ENCODE results near the gene PHACTR2. TPM values are rescaled to one million over a fixed set of nuclear protein-coding genes. Genes with fewer than 3 reads are reported as not detected.

PHACTR2 gene
- total RNA-seq, 2 donors from 2014 or later = 68.5 to 87.7 TPM

GRCh38 chr6:143698759-143699429 is 21.1 kb downstream of the PHACTR2 start:
- no peaks in the 10 kb centered on the region for H3K36me3 ChIP-seq
- ATAC-seq (ENCODE audit: insufficient number of reproducible peaks, low FRiP score, low read depth) (no peak), DNase-seq (ENCODE audit: low spot score) (no peak)
- no peaks in the 10 kb centered on the region for H3K9me3 ChIP-seq
- H3K27me3 ChIP-seq (replicated peaks; ENCODE audit: insufficient read depth) = no peaks in the 10 kb centered on the region
- TF ChIP-seq CTCF (IDR thresholded peaks at IDR 0.05) = no peak
- peaks cover 67 to 83% of the 10 kb centered on the region in 2 donors for H3K4me1 ChIP-seq (ENCODE audit: control insufficient read depth in 1 of 2, low read depth in 2 of 2)
- H3K27ac ChIP-seq = peak overlapping the region; percentile 84 to 91
- no peak overlapping the region for H3K4me3 ChIP-seq

GRCh38 chr6:143699430-143699825 is 21.7 kb downstream of the PHACTR2 start:
- Histone ChIP-seq H3K4me1 (ENCODE audit: control insufficient read depth in 1 of 2, low read depth in 2 of 2) (peaks cover 67 to 78% of the 10 kb centered on the region in 2 donors), H3K9me3 (no peaks in the 10 kb centered on the region), H3K27ac (peak overlapping the region; percentile 84 to 91), H3K36me3 (no peaks in the 10 kb centered on the region), H3K4me3 (no peak overlapping the region), H3K27me3 (replicated peaks; ENCODE audit: insufficient read depth) (no peaks in the 10 kb centered on the region)
- no peak for ATAC-seq (ENCODE audit: insufficient number of reproducible peaks, low FRiP score, low read depth)
- no peak for TF ChIP-seq CTCF (IDR thresholded peaks at IDR 0.05)
- DNase-seq (ENCODE audit: low spot score) = no peak

GRCh38 chr6:143700684-143701348 is 23.1 kb downstream of the PHACTR2 start:
- Histone ChIP-seq H3K9me3 (no peaks in the 10 kb centered on the region), H3K36me3 (no peaks in the 10 kb centered on the region), H3K4me3 (peak overlapping the region; percentile 22), H3K27me3 (replicated peaks; ENCODE audit: insufficient read depth) (no peaks in the 10 kb centered on the region), H3K4me1 (ENCODE audit: control insufficient read depth in 1 of 2, low read depth in 2 of 2) (peaks cover 58 to 64% of the 10 kb centered on the region in 2 donors), H3K27ac (peak overlapping the region; percentile 84 to 91)
- DNase-seq (ENCODE audit: low spot score) (no peak), ATAC-seq (ENCODE audit: insufficient number of reproducible peaks, low FRiP score, low read depth) (no peak)
- no peak for TF ChIP-seq CTCF (IDR thresholded peaks at IDR 0.05)

GRCh38 chr6:143701349-143702234 is 23.8 kb downstream of the PHACTR2 start:
- no peak for DNase-seq (ENCODE audit: low spot score)
- no peak for TF ChIP-seq CTCF (IDR thresholded peaks at IDR 0.05)
- Histone ChIP-seq H3K27ac (peak overlapping the region; percentile 84 to 91), H3K4me1 (ENCODE audit: control insufficient read depth in 1 of 2, low read depth in 2 of 2) (peaks cover 53 to 58% of the 10 kb centered on the region in 2 donors), H3K4me3 (peak overlapping the region; percentile 22), H3K27me3 (replicated peaks; ENCODE audit: insufficient read depth) (no peaks in the 10 kb centered on the region), H3K9me3 (no peaks in the 10 kb centered on the region), H3K36me3 (no peaks in the 10 kb centered on the region)
- no peak for ATAC-seq (ENCODE audit: insufficient number of reproducible peaks, low FRiP score, low read depth)

- no peak overlapping the region for H3K27ac ChIP-seq
- no peaks in the 10 kb centered on the region for H3K27me3 ChIP-seq (replicated peaks; ENCODE audit: insufficient read depth)
- ATAC-seq (ENCODE audit: insufficient number of reproducible peaks, low FRiP score, low read depth) (no peak), DNase-seq (ENCODE audit: low spot score) (no peak)
- H3K36me3 ChIP-seq = no peaks in the 10 kb centered on the region
- no peak for TF ChIP-seq CTCF (IDR thresholded peaks at IDR 0.05)
- H3K4me3 ChIP-seq = no peak overlapping the region
- H3K9me3 ChIP-seq = no peaks in the 10 kb centered on the region
- peaks cover 21 to 41% of the 10 kb centered on the region in 2 donors for H3K4me1 ChIP-seq (ENCODE audit: control insufficient read depth in 1 of 2, low read depth in 2 of 2)
Measured at GRCh38 chr6:143705569-143705968, 27.8 kb downstream of the PHACTR2 start.

All from thoracic aorta (tissue), 2 donors.